OCI-LY3 (cell line): ENCODE measurements around the gene DNM1.

Experiments used
- EZH2phosphoT487 ChIP-seq: fragments of 200-600 bp; shearing (Covaris generic); IDR thresholded peaks from 2 replicates; pipeline ENCODE4 v1.6.1; 2018; ENCODE audit warnings: antibody characterized with exemption, mixed run types, low read depth
- TF ChIP-seq, protein P1 (sequence below): fragments of 200-600, 300-600 bp; sonication (generic); IDR thresholded peaks from 2 replicates; pipeline ENCODE4 v1.5.1; 2014; ENCODE audit warnings: antibody characterized with exemption, low read length, low read depth

DNA sequence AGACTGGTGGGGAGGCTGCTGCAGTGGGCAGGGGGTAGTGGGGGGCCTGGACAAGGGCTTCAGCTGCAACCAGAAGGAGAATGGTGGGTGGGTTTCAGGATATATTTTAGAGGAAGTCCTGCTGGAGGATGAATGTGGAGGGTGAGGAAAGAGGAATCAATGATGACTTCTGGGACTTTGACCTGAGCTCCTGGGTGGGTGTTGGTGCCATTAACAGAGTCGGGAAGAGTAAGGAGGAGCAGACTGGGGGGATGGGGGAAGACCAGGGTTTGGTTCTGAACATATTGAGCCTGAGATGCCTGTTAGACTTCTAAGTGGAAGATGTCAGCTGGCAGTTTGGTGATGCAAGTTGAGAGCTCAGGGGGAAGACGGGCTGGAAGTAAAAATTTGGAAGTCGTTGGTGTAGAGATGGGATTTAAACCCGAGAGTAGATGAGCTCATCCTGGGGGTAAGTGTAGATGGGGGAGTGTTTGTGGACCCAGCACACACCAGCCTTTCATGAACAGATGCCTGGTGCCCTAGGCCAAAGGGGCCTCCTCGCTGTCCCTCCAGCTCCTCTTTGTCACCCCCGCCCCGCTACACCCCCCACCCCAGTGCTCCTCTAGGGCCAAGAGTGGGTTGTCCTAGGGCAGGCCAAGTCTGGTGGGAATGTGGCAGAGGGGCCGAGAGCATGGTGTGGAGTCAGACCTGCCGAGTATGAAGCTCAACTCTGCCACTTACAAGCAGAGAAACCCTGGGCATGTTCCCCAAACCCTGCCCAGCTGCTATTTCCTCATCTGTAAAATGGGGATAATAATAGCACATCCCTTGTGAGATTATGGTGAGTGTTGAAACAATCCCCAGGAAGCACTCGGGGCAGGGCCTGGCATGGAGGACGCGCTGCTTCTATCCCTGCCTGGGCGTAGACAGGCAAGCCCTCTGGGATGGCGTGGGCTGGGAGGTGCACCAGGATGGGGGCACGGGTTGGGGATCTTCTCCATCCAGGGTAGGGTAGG, 4.0 kb downstream of the DNM1 start:
- TF ChIP-seq, protein P1, sequence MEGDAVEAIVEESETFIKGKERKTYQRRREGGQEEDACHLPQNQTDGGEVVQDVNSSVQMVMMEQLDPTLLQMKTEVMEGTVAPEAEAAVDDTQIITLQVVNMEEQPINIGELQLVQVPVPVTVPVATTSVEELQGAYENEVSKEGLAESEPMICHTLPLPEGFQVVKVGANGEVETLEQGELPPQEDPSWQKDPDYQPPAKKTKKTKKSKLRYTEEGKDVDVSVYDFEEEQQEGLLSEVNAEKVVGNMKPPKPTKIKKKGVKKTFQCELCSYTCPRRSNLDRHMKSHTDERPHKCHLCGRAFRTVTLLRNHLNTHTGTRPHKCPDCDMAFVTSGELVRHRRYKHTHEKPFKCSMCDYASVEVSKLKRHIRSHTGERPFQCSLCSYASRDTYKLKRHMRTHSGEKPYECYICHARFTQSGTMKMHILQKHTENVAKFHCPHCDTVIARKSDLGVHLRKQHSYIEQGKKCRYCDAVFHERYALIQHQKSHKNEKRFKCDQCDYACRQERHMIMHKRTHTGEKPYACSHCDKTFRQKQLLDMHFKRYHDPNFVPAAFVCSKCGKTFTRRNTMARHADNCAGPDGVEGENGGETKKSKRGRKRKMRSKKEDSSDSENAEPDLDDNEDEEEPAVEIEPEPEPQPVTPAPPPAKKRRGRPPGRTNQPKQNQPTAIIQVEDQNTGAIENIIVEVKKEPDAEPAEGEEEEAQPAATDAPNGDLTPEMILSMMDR, result no peak
- TF ChIP-seq EZH2phosphoT487, result no peak
